Left renal pelvis (tissue), 4 donors: ENCODE measurements around the gene ZNHIT1. TPM values are rescaled to one million over a fixed set of nuclear protein-coding genes. Genes with fewer than 3 reads are reported as not detected.

Experiments used
- DNase-seq, 4 donors: peaks; one replicate each; pipeline ENCODE4 v3.0.0-alpha.2; 2013; ENCODE audit warnings: low read depth in 4 of 4, low spot score in 3 of 4
- polyA plus RNA-seq, 4 donors: library from polyadenylated mRNA; unstranded; fragments of 120-200 nt; gene quantifications; one replicate each; pipeline ENCODE4 v1.2.1, GENCODE V29; 2013; ENCODE audit not compliant: insufficient read length in 4 of 4

Gene ZNHIT1
- polyA plus RNA-seq, 4 donors = 42.3 to 81.8 (median 56.0) TPM

DNA sequence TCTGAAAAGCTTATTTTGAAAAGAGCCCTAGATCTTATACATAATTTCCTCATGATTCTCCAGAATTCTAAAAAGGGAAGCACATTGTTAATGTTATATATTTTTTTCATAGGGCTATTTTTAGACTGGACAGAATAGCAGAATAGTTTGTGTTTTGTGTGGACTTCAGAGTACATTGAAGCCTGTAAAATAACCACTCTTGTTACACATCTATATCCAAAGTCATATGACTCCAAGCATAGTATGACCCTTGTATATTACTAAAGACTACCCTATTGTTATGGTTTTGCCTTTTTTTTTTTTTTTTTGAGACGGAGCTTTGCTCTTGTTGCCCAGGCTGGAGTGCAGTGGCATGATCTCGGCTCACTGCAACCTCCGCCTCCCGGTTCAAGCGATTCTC lies 53.1 kb downstream of the ZNHIT1 start:
- no peak for DNase-seq

DNA sequence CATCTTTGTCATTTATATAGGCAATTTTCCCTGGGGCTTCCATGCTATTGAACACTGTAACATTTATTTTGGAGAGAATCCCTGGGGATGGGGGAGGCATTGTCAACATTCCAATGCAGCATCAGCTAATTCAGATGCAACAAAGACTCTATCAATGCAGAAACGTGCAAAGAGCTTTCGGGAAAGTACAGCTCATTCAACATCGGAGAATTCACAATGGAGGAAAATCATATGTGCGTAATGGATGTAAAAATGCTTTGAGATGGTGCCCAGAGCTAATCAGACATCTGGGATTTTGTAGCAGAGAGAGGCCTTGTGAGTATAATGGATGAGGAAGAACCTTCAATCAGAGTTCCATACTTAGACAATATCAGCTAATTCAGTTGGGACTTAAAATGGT lies 55.2 kb downstream of the ZNHIT1 start:
- DNase-seq = no peak

Other genes starting within 250 kb of the ZNHIT1 start
- under 1 TPM in 2 of 4 donors, not detected in 2; 0.11 to 0.46 TPM for gene MUC12, start 248.6 kb upstream of the ZNHIT1 start, polyA plus RNA-seq
- gene MUC17, start 198.1 kb upstream of the ZNHIT1 start, polyA plus RNA-seq = not detected
- gene TRIM56, start 132.7 kb upstream of the ZNHIT1 start, polyA plus RNA-seq = 10 to 100 TPM; 13.4 to 20.6 (median 16.8) TPM
- 1 to 10 TPM in 3 of 4 donors, under 1 TPM in 1; 0.92 to 5.3 (median 1.2) TPM for gene SERPINE1, start 91.1 kb upstream of the ZNHIT1 start, polyA plus RNA-seq
- gene AP1S1, start 63.7 kb upstream of the ZNHIT1 start, polyA plus RNA-seq = 10 to 100 TPM; 40.2 to 80.3 (median 71.7) TPM
- under 1 TPM in 3 of 4 donors, not detected in 1; 0.08 to 0.16 (median 0.10) TPM for gene VGF, start 52.6 kb upstream of the ZNHIT1 start, polyA plus RNA-seq
- under 1 TPM in 2 of 4 donors, not detected in 2; 0.16 to 0.18 TPM for gene NAT16, start 37.9 kb upstream of the ZNHIT1 start, polyA plus RNA-seq
- 1 to 10 TPM in 1 of 4 donors, under 1 TPM in 3; 0.10 to 1.4 (median 0.41) TPM for gene MOGAT3, start 17.1 kb upstream of the ZNHIT1 start, polyA plus RNA-seq
- 10 to 100 TPM; 37.3 to 50.9 (median 49.0) TPM for gene PLOD3, start 584 bp upstream of the ZNHIT1 start, polyA plus RNA-seq
- gene CLDN15, start 19.6 kb downstream of the ZNHIT1 start, polyA plus RNA-seq = 10 to 100 TPM in 2 of 4 donors, 1 to 10 TPM in 2; 7.6 to 17.3 (median 10.1) TPM
- 100 to 1,000 TPM; 116 to 160 (median 135) TPM for gene FIS1, start 26.9 kb downstream of the ZNHIT1 start, polyA plus RNA-seq
- 10 to 100 TPM; 46.3 to 79.0 (median 71.8) TPM for gene IFT22, start 103.6 kb downstream of the ZNHIT1 start, polyA plus RNA-seq
- gene COL26A1, start 144.7 kb downstream of the ZNHIT1 start, polyA plus RNA-seq = 10 to 100 TPM; 22.4 to 32.7 (median 25.2) TPM